NCI-H146 treated with DMSO at 0.1 percent for 48 hours (cell line): ENCODE data around the gene TMEM184C.

Experiments used
- DNase-seq: peaks from one replicate; lab custom pipeline; 2025; ENCODE audit not compliant: unreplicated experiment; lab: John Stamatoyannopoulos, UW

The TMEM184C gene

DNA sequence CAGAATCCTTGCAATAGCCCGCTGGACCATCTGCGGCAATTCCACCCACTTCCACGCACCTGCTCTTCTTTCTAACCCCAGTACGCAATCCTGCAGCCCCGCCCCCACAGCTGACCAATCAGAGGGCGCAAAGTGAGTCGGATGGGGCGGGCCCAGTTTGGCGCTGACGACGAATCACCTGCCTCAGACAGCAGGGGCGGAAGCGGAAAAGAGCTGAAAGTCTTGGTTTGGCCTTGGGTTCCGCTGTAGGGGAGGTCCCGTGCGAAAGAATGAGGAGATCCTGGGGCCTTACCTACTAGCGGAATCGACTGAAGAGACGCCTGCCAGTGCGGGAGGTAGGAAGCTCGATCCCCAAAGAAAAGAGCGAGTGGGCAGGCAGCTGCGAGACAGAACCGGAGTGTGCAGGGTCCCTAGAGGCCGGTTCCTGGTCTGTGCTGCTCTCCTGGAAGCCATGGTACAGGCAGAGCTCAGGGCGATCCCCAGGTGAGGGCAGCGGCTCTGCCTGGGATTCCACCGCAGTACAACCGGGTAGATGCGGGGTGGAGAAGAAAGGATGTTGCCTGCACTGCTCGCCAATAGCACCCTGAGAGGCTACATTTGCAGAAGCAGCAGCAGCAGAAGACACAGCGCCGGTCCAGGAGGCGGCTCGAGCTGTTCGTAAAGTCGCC, at the start of gene TMEM184C:
TSS of gene TMEM184C (plus strand) at position 225 of the 668 bp plus-strand sequence. CDS start 560 bp downstream, outside the sequence.
- DNase-seq = peak; percentile 89

DNA sequence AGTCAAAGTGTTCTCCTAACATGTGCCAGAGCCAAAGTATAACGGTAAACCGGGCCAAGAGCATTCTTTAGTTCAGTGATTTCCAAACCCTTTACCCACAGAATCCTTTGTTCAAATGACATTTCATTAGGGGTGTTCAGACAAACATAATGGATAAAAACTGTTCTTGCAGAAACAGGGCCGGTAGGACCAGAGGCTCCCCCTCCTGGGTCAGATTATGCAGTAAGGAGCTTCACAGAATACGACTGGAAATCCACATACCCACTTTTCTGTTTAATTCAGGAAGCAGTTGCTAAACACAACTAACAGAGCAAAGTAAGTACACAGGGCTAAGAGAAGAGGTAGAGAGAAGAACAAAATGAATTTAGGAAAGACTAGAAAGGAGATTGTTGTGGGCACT, 46.6 kb upstream of the TMEM184C start:
- no peak for DNase-seq

- no peak for DNase-seq
Measured at GRCh38 chr4:147571036-147571770, 46.0 kb upstream of the TMEM184C start.

GRCh38 chr4:147576084-147576483, 41.1 kb upstream of the TMEM184C start:
- DNase-seq = no peak

GRCh38 chr4:147578051-147578476, 39.1 kb upstream of the TMEM184C start:
- no peak for DNase-seq

- no peak for DNase-seq
Measured at GRCh38 chr4:147578593-147578992, 38.6 kb upstream of the TMEM184C start.

DNA sequence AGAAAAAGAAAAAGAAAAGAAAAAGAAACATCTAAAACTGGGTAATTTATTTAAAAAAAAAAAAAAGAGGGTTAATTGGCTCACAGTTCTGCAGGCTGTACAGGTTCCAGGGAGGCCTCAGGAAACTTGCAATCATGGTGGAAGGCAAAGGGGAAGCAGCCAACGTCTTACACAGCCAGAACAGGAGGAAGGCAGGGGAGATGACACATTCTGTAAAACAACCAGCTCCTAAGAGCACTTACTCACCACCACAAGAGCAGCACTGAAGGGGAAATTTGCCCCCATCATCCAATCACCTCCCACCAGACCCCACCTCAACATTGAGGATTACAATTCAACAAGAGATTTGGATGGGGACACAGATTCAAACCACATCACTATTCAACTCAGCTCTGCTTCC, 36.8 kb upstream of the TMEM184C start:
- DNase-seq = no peak

GRCh38 chr4:147581606-147582350, 35.4 kb upstream of the TMEM184C start:
- no peak for DNase-seq

- no peak for DNase-seq
Measured at GRCh38 chr4:147582386-147583060, 34.7 kb upstream of the TMEM184C start.

- DNase-seq = no peak
Measured at GRCh38 chr4:147583876-147584275, 33.3 kb upstream of the TMEM184C start.

GRCh38 chr4:147586032-147586431, 31.2 kb upstream of the TMEM184C start:
- DNase-seq = no peak

- no peak for DNase-seq
Measured at GRCh38 chr4:147586637-147587036, 30.6 kb upstream of the TMEM184C start.

GRCh38 chr4:147587041-147587440, 30.2 kb upstream of the TMEM184C start:
- DNase-seq = no peak

DNA sequence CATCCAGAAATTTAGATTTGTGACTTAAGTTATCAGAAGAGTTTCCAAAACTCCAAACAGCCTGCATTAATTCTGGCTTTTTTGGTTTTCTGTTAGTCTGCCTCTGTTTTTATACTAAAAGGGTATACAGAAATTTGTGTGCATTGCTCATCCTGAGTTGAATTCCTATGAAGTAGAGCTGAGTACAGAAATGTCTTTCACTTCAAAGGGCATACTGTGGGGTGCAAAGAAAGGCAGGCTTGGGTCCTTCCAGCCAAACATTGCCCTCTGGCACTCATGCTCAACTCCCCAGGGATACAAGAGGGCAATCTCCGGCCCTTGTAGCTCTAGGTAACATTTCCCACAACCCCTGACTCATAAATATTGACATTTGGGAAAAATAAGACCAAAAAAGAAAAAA, 27.6 kb upstream of the TMEM184C start:
- DNase-seq = no peak

GRCh38 chr4:147590249-147590920, 26.8 kb upstream of the TMEM184C start:
- no peak for DNase-seq

DNA sequence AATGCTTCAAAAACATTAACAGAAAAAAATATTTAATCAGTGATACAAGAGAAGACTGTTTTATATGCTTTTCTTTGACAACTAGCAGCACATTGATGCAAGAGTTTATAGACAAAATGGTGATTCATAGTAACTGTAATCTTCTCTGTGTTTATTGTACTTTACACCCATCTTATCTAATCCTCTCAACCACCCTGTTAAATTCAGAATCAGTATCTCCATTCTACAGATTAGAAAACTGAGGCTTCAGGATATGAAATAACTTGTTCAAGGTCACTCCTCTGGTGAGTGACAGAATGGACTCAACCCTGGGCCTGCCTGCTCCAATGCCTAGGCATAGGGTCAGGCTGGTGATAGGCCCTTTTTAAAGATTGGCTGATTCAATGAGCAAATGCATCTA, 26.1 kb upstream of the TMEM184C start:
- DNase-seq = no peak

DNA sequence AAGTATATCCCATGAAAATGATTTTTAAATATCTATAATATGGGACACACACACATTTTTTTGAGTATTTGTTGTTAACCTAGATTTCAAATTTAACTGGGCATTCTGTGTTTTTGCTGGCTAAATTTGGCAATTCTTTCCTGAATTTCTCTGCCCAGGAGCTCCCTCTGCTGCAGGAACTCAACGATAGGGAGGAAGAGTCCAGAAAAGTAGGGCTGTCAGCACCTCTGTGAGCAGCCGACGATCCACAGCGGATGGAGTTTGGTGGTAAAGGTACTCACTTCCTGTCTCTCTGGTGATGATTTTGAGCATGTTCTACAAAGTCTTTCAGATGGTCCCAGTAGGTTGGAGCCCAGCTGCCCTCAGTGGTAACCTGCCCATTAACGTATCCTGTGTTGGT, 23.1 kb upstream of the TMEM184C start:
- no peak for DNase-seq

GRCh38 chr4:147594578-147594977, 22.6 kb upstream of the TMEM184C start:
- DNase-seq = no peak

- no peak for DNase-seq
Measured at GRCh38 chr4:147596377-147596776, 20.8 kb upstream of the TMEM184C start.

DNA sequence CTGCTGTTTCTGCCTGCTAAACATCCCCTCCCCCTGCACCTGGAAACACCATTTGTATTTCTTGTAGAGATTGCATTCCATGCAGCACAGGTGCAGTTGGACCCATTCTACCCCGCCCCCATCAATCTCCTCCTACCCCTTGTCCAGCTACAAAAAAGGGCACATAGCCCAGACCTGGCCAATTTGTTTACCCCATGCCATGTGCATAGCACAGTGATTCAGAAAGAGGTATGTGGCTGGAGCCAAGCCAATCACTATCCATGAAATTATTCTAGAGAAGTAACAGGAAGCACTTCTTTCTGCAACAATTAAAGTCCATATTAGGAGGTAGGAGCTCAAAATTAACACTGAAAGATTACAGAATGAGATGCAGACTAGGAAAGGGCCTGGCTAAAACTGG, 20.2 kb upstream of the TMEM184C start:
- DNase-seq = no peak

DNA sequence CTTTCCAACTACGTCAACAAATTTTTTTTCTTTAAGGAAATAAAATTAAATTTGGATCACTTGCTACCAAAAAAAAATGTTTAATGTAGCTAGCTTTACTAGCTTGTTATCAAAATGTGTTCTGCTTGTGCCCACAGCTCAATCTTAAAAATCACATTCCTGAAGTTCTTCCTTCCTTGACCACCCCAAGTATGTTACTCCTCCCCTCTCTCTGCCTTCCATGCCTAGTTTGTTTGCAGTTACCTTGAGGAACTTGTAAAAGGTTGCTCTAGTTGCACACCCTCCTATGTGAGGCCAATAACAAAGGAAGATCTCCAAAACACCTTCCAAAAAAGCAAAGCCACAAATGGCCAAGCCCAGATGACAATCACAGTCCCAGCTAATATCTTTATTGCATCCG, 19.6 kb upstream of the TMEM184C start:
- no peak for DNase-seq
